PFSK-1 (cell line): Measurements from ENCODE around the gene TMOD3.

ENCODE experiments used
- FOXP2 ChIP-seq: optimal IDR thresholded peaks from 2 replicates; pipeline ENCODE3; 2011; ENCODE audit warnings: borderline replicate concordance, control low read depth, inconsistent platforms; ENCODE audit not compliant: insufficient read depth; ENCODE audit errors: extremely low read length, extremely low read depth
- POLR2AphosphoS5 ChIP-seq: IDR thresholded peaks from 2 replicates; pipeline ENCODE4 v1.6.1; 2012; ENCODE audit warnings: low read depth, mild to moderate bottlenecking, control low read depth, low read length, moderate library complexity
- SIN3A ChIP-seq: IDR thresholded peaks from 2 replicates; pipeline ENCODE4 v1.6.1; 2012; ENCODE audit warnings: mild to moderate bottlenecking, low read length, moderate library complexity, borderline replicate concordance; ENCODE audit not compliant: insufficient read depth
- TAF1 ChIP-seq: IDR thresholded peaks from 2 replicates; pipeline ENCODE4 v1.6.1; 2012; ENCODE audit warnings: low read length, control low read depth, borderline replicate concordance; ENCODE audit not compliant: insufficient read depth
- TF ChIP-seq, protein P1 (sequence below), 2 experiments: IDR thresholded peaks; 2 replicates each; pipeline versions ENCODE4 v1.6.1 to v1.8.0; 2011 to 2012; ENCODE audit warnings: low read depth in 2 of 2, low read length in 2 of 2, control low read depth in 1 of 2, inconsistent platforms in 1 of 2, mild to moderate bottlenecking in 1 of 2, moderate library complexity in 1 of 2; ENCODE audit not compliant: insufficient read depth in 1 of 2

Gene TMOD3

DNA sequence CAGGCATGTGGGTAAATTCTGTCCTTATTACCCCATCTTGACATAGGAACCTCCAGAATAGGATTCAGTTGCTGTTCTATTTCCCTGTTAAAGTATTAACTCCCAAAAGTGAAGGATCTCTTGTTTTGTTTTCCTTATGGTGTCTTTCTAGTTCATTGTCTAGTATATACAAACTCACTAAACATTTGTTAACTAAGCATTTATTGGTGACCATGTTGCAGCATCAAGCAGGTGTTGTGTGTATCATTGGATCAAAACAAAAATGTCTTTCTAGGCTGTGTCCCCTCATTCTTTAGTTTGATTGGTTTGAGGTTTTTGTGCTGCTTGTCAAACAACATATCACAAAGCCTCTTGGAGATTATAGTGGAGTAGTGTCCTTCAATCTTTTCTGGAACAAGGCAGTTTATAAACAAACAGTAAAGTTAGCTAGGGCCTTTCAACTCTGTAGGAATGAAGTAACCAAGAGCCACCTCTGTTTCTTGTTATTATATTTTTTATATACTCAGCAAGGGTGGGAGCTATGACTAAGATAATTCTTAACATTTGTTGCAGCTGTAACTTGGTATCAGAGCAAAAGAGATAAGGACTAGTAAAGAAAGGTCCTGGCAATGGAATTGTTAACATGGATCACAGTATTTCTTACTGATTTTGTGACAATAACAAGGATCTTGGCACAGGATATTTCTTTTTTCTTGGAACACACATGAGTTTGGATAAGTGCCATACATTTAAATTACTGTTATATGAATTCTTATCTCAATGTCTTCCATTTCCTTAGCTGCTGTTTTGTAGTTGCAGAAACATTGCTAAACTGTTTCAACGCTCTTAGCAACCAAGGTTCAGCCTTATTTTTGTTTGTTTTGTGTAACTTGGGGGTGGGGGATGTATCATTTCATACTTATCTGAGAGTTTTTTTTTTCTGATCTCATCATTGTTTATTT, 49.3 kb downstream of the TMOD3 start:
- TF ChIP-seq FOXP2 (no peak), SIN3A (no peak), TAF1 (no peak), POLR2AphosphoS5 (no peak)
- TF ChIP-seq, protein P1, sequence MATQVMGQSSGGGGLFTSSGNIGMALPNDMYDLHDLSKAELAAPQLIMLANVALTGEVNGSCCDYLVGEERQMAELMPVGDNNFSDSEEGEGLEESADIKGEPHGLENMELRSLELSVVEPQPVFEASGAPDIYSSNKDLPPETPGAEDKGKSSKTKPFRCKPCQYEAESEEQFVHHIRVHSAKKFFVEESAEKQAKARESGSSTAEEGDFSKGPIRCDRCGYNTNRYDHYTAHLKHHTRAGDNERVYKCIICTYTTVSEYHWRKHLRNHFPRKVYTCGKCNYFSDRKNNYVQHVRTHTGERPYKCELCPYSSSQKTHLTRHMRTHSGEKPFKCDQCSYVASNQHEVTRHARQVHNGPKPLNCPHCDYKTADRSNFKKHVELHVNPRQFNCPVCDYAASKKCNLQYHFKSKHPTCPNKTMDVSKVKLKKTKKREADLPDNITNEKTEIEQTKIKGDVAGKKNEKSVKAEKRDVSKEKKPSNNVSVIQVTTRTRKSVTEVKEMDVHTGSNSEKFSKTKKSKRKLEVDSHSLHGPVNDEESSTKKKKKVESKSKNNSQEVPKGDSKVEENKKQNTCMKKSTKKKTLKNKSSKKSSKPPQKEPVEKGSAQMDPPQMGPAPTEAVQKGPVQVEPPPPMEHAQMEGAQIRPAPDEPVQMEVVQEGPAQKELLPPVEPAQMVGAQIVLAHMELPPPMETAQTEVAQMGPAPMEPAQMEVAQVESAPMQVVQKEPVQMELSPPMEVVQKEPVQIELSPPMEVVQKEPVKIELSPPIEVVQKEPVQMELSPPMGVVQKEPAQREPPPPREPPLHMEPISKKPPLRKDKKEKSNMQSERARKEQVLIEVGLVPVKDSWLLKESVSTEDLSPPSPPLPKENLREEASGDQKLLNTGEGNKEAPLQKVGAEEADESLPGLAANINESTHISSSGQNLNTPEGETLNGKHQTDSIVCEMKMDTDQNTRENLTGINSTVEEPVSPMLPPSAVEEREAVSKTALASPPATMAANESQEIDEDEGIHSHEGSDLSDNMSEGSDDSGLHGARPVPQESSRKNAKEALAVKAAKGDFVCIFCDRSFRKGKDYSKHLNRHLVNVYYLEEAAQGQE (IDR thresholded peaks at IDR 0.05; ENCODE audit: insufficient read depth in 1 of 2, low read depth in 2 of 2, low read length in 2 of 2) = no peak

DNA sequence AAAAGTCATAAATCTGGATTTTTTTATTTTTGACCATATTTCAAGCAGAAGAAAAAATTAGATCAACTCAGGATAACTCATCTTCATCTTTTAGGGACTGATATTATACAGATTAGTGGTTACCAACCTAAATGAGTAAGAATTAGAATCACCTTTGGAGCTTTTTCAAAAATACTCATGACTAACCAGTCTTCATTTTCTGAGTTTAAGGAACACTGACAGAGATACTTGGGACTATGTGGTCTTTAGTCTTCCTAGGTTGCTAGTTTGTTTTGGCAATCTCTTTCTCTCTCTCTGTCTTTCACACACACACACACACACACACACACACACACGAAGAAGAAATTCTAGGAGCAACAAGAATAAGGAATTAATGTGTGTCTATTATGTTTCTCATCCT, 50.1 kb downstream of the TMOD3 start:
- TF ChIP-seq POLR2AphosphoS5 = no peak
- TF ChIP-seq, protein P1 (IDR thresholded peaks at IDR 0.05; ENCODE audit: insufficient read depth in 1 of 2, low read depth in 2 of 2, low read length in 2 of 2) = no peak
- no peak for TF ChIP-seq SIN3A

DNA sequence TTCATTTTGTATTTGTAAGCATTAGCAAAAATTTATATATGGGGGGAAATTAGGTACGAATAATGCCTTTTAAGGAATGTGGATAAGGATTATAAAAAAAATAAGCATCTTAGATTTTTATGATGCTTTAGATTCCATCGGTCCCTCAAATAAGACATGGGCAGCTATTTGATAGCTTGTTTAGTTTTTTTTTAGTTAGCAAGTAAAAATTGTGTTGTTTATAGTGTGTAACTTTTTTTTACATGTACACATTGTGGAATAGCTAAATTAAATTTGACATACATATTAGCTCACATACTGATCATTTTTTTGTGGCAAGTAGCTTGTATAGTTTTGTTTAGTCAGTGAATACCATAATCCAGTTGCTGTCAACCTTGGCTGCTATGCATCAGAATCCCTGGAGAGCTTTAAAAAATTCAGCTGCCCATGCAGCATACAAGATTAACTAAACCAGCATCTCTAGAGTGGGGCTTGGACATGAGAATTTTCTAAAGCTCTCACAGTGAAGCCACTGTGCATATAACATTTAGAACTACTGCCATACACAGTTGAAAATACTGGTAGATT, 53.9 kb downstream of the TMOD3 start:
- TF ChIP-seq, protein P1 (IDR thresholded peaks at IDR 0.05; ENCODE audit: insufficient read depth in 1 of 2, low read depth in 2 of 2, low read length in 2 of 2) = no peak
- TF ChIP-seq TAF1 (no peak), SIN3A (no peak), FOXP2 (no peak), POLR2AphosphoS5 (no peak)

DNA sequence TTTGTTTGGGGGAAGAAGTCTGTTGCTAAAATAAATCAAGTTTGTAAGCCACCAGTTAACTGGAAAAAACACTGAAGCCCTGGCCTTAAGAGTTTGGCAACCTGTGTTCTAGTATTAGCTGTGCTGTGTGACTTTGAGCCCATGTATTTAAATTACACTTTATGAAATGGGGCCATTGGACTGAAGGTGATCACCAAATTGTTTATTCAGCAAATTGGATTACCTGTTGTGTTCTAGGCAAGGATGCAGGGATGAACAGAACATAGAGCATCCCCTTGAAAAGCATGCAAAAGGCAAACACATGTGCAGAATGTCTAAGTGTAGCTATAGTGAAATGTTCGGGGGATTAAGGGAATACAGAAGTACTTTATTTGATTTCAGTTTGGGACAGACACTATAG, 54.6 kb downstream of the TMOD3 start:
- TF ChIP-seq, protein P1 (IDR thresholded peaks at IDR 0.05; ENCODE audit: insufficient read depth in 1 of 2, low read depth in 2 of 2, low read length in 2 of 2) = no peak
- TF ChIP-seq POLR2AphosphoS5 (no peak), TAF1 (no peak), SIN3A (no peak), FOXP2 (no peak)
